MM.1S (cell line): ENCODE measurements around the gene GRK2.
"Not testable (repeated sequence)": the region's sequence is repeated elsewhere in the genome, so short reads cannot be mapped to it uniquely, and the experiment has no call there.

Source experiments
- DNase-seq: peaks from one replicate; pipeline ENCODE4 v3.0.0-alpha.2; 2015
- H2AFZ ChIP-seq: fragments of 300-600 bp; sonication (generic); 2 replicates; pipeline ENCODE4 v1.6.0; 2016; ENCODE audit warnings: antibody characterized with exemption, low read length
- H3F3A ChIP-seq: fragments of 300-600 bp; sonication (generic); 2 replicates; pipeline ENCODE4 v1.6.1; 2016; ENCODE audit warnings: mild to moderate bottlenecking, antibody characterized with exemption, low read length, moderate library complexity, mixed read lengths; ENCODE audit not compliant: insufficient read depth
- H3K27ac ChIP-seq: fragments of 300-600 bp; sonication (generic); 2 replicates; pipeline ENCODE4 v1.5.1; 2016; ENCODE audit warnings: mild to moderate bottlenecking, low read length
- H3K27me3 ChIP-seq: fragments of 300-600 bp; sonication (generic); replicated peaks from 2 replicates; pipeline ENCODE4 v1.6.0; 2016; ENCODE audit warnings: low read length; ENCODE audit not compliant: insufficient read depth
- H3K36me3 ChIP-seq: fragments of 300-600 bp; sonication (generic); replicated peaks from 2 replicates; pipeline ENCODE4 v1.6.1; 2016; ENCODE audit warnings: mild to moderate bottlenecking, low read length, mixed read lengths; ENCODE audit not compliant: insufficient read depth
- H3K4me1 ChIP-seq: fragments of 300-600 bp; sonication (generic); 2 replicates; pipeline ENCODE4 v1.6.1; 2016; ENCODE audit warnings: low read length, mixed read lengths
- H3K4me2 ChIP-seq: fragments of 300-600 bp; sonication (generic); 2 replicates; pipeline ENCODE4 v1.6.0; 2016; ENCODE audit warnings: low read depth, low read length
- H3K4me3 ChIP-seq: fragments of 300-600 bp; sonication (generic); 2 replicates; pipeline ENCODE4 v1.5.1; 2016; ENCODE audit warnings: low read length, mixed read lengths
- H3K79me2 ChIP-seq: fragments of 300-600 bp; sonication (generic); 2 replicates; pipeline ENCODE4 v1.6.1; 2016; ENCODE audit warnings: mixed run types, low read length, mixed read lengths
- H3K9ac ChIP-seq: fragments of 300-600 bp; sonication (generic); 2 replicates; pipeline ENCODE4 v1.6.1; 2016; ENCODE audit warnings: low read length, mixed read lengths
- H3K9me2 ChIP-seq: fragments of 300-600 bp; sonication (generic); replicated peaks from 2 replicates; pipeline ENCODE4 v1.6.1; 2016; ENCODE audit warnings: mild to moderate bottlenecking, low read length, mixed read lengths; ENCODE audit not compliant: insufficient read depth
- H3K9me3 ChIP-seq: fragments of 300-600 bp; sonication (generic); replicated peaks from 2 replicates; pipeline ENCODE4 v1.6.1; 2016; ENCODE audit warnings: mild to moderate bottlenecking, low read length, mixed read lengths; ENCODE audit not compliant: insufficient read depth
- H4K20me1 ChIP-seq: fragments of 300-600 bp; sonication (generic); 2 replicates; pipeline ENCODE4 v1.6.1; 2016; ENCODE audit warnings: mild to moderate bottlenecking, low read length, moderate library complexity, mixed read lengths; ENCODE audit not compliant: insufficient read depth
- CTCF ChIP-seq: fragments of 300-600 bp; sonication (generic); IDR thresholded peaks from 2 replicates; pipeline ENCODE4 v1.5.1; 2016; ENCODE audit warnings: antibody characterized with exemption, low read length, mixed read lengths
- EZH2 ChIP-seq: fragments of 300-600 bp; sonication (generic); optimal IDR thresholded peaks from 2 replicates; pipeline ENCODE3; 2017; ENCODE audit warnings: low read depth, mild to moderate bottlenecking, antibody characterized with exemption, low read length, mixed read lengths
- EZH2phosphoT487 ChIP-seq: fragments of 300-600 bp; sonication (generic); IDR thresholded peaks from 2 replicates; pipeline ENCODE4 v1.6.1; 2018; ENCODE audit warnings: antibody characterized with exemption, low read length

GRK2 gene

DNA sequence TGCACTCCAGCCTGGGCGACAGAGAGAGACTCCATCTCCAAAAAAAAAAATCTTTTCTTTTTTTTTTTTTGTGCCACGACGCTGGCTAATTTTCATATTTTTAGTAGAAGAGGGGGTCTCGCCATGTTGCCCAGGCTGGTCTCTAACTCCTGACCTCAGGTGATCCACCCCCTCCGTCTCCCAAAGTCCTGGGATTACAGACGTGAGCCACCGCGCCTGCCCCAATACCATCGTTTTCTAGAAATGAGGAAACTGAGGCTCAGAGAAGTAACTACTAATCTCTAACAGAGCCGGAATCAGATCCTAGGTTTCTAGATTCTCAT, 50.6 kb downstream of the GRK2 start:
- H3K27ac ChIP-seq: peak overlapping the region; percentile 72; the same call in 1 of the 2 replicates
- TF ChIP-seq CTCF (no peak), EZH2phosphoT487 (no peak), EZH2 (no peak)

GRCh38 chr11:67317205-67317887, 51.1 kb downstream of the GRK2 start:
- H3K4me2 ChIP-seq: peak overlapping the region; percentile 92
- no peaks in the 10 kb centered on the region for H3K36me3 ChIP-seq
- peak overlapping the region; percentile 72; the same call in 1 of the 2 replicates for H3K27ac ChIP-seq
- peak; percentile 98 for DNase-seq
- no peaks in the 10 kb centered on the region for H4K20me1 ChIP-seq
- no peaks in the 10 kb centered on the region for H3K9me2 ChIP-seq
- peak overlapping the region; percentile 99 for H2AFZ ChIP-seq
- H3K79me2 ChIP-seq: no peaks in the 10 kb centered on the region
- peak; percentile 87 for TF ChIP-seq CTCF
- no peak for TF ChIP-seq EZH2phosphoT487
- TF ChIP-seq EZH2: no peak
- peaks cover 11% of the 10 kb centered on the region; the same call in 1 of the 2 replicates for H3K4me1 ChIP-seq
- peak overlapping the region; percentile 76 for H3K9ac ChIP-seq
- H3K9me3 ChIP-seq: no peaks in the 10 kb centered on the region
- H3K27me3 ChIP-seq: no peaks in the 10 kb centered on the region
- H3K4me3 ChIP-seq: peak overlapping the region; percentile 98
- H3F3A ChIP-seq: peaks cover 13% of the 10 kb centered on the region

More for the DNA sequence above, 50.6 kb downstream of the GRK2 start:
- Histone ChIP-seq H3K27me3 (no peaks in the 10 kb centered on the region), H3K36me3 (no peaks in the 10 kb centered on the region), H3K4me1 (peaks cover 8% of the 10 kb centered on the region; the same call in 1 of the 2 replicates), H3K4me3 (peak overlapping the region; percentile 98), H3K9me2 (no peaks in the 10 kb centered on the region), H3K79me2 (no peaks in the 10 kb centered on the region), H3F3A (peaks cover 13% of the 10 kb centered on the region), H3K9ac (peak overlapping the region; percentile 76), H3K9me3 (no peaks in the 10 kb centered on the region), H4K20me1 (no peaks in the 10 kb centered on the region), H2AFZ (peak overlapping the region; percentile 99), H3K4me2 (peak overlapping the region; percentile 92)
- DNase-seq: no peak

DNA sequence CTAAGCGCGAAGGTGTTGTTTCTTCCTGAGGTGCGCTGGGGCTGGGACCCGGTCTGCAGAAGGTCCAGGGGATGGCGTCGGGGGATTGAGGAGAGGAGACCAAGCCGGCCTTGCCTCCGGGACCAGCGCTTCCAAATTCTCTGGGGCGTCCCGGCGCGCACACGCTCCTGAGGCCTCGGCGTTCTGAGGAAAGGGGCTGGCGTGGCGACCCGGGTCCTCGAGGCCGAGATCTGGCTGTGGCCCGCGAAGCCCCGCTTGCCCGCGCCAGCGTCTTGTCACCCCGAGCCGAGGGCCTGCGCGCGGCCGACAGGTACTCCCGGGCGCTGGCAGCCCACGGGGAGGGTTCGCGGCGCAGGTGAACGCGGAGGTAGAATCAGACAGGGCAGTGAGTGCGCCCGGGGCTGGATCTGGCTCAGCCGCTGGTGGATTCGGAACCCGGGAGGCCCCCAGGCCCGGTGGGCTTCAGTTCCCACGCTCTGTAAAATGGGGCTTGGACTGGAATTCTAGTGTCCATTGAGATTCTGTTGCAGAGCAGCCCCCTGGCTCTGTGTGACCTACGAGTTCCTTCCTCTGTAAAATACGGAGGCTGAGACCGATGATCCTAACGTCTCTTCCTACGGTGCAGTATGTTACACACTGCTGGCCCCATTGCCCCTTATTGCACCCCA, 51.7 kb downstream of the GRK2 start:
- Histone ChIP-seq H2AFZ (peak overlapping the region; percentile 86), H3K4me3 (peak overlapping the region; percentile 98), H3K36me3 (no peaks in the 10 kb centered on the region), H3K4me1 (peaks cover 11% of the 10 kb centered on the region; the same call in 1 of the 2 replicates), H3K9ac (peak overlapping the region; percentile 76; the same call in 1 of the 2 replicates), H4K20me1 (no peaks in the 10 kb centered on the region), H3K9me2 (no peaks in the 10 kb centered on the region), H3F3A (peaks cover 13% of the 10 kb centered on the region), H3K27me3 (no peaks in the 10 kb centered on the region), H3K4me2 (peak overlapping the region; percentile 92), H3K79me2 (no peaks in the 10 kb centered on the region), H3K27ac (peak overlapping the region; percentile 72; the same call in 1 of the 2 replicates), H3K9me3 (no peaks in the 10 kb centered on the region)
- TF ChIP-seq EZH2phosphoT487 (no peak), EZH2 (no peak), CTCF (no peak)
- DNase-seq: peak; percentile 31

- not testable (repeated sequence) for H3K9me3 ChIP-seq, H3K79me2 ChIP-seq, DNase-seq, H3K9ac ChIP-seq, H3K4me3 ChIP-seq, H3K27me3 ChIP-seq, H4K20me1 ChIP-seq, H3K9me2 ChIP-seq, H2AFZ ChIP-seq, H3K27ac ChIP-seq, H3K36me3 ChIP-seq
- H3K4me1 ChIP-seq: peaks cover 11% of the 10 kb centered on the region; the same call in 1 of the 2 replicates
- H3K4me2 ChIP-seq: peak overlapping the region; percentile 92; the same call in 1 of the 2 replicates
- H3F3A ChIP-seq: peaks cover 13% of the 10 kb centered on the region
Observed at GRCh38 chr11:67318876-67319275, 52.6 kb downstream of the GRK2 start.
